ENCODE results near the gene CYP2C19.
"Not testable (repeated sequence)": the region's sequence is repeated elsewhere in the genome, so short reads cannot be mapped to it uniquely, and the experiment has no call there.

Gene CYP2C19

GRCh38 chr10:94879214-94879613 lies 116.7 kb downstream of the CYP2C19 start:
- no peak for DNase-seq (ENCODE audit: low read depth)

- DNase-seq (ENCODE audit: low read depth): no peak
Measured at GRCh38 chr10:94889123-94889522, 126.6 kb downstream of the CYP2C19 start.

GRCh38 chr10:94890264-94891022 lies 128.0 kb downstream of the CYP2C19 start:
- no peak for DNase-seq (ENCODE audit: low read depth)

GRCh38 chr10:94898414-94898813 lies 135.9 kb downstream of the CYP2C19 start:
- not testable (repeated sequence) for DNase-seq (ENCODE audit: low read depth)

- no peak for DNase-seq (ENCODE audit: low read depth)
Measured at GRCh38 chr10:94902080-94902479, 139.6 kb downstream of the CYP2C19 start.

- DNase-seq (ENCODE audit: low read depth): no peak
Measured at GRCh38 chr10:94902570-94902969, 140.1 kb downstream of the CYP2C19 start.
